Spleen (tissue), 7 donors: ENCODE measurements around the gene ILKAP.
"Not testable (repeated sequence)": the region's sequence is repeated elsewhere in the genome, so short reads cannot be mapped to it uniquely, and the experiment has no call there.

Experiments used
- CTCF ChIP-seq, 11 experiments: fragments of 200-600 bp in 7 of 11; fragments of 450-650 bp in 4 of 11; sonication (generic) in 4 of 11; IDR thresholded peaks in 8 of 11; conservative IDR thresholded peaks in 3 of 11; 1 replicate in 7 of 11; 2 replicates in 4 of 11; pipeline versions ENCODE4 v1.4.0 to v1.8.0; 2016 to 2021; ENCODE audit warnings: antibody characterized with exemption in 11 of 11, inconsistent platforms in 4 of 11, mild to moderate bottlenecking in 1 of 11
- POLR2A ChIP-seq, 3 donors: fragments of 450-650 bp; IDR thresholded peaks; one replicate each; pipeline ENCODE4 v1.5.1; 2017; ENCODE audit warnings: antibody characterized with exemption in 3 of 3, mild to moderate bottlenecking in 1 of 3
- POLR2AphosphoS5 ChIP-seq, 3 donors: sonication (generic); formaldehyde crosslinking; IDR thresholded peaks; one replicate each; pipeline ENCODE4 v1.5.1; 2017; ENCODE audit warnings: antibody characterized with exemption in 3 of 3
- donor health status: DM: no; HTN: no; CAD: no; lungs with moderate emphysema.
- donor health status: DM: no; HTN: no; CAD: no.
- donor health status: DM: no; HTN: no; CAD: no.

- TF ChIP-seq POLR2AphosphoS5 (IDR thresholded peaks at IDR 0.05); CTCF (IDR thresholded peaks at IDR 0.05 in 8 of 11, conservative IDR thresholded peaks at IDR 0.05 in 3 of 11); POLR2A (IDR thresholded peaks at IDR 0.05): not testable (repeated sequence)
Measured at GRCh38 chr2:238171072-238171431, 32.4 kb downstream of the ILKAP start.
